SK-N-SH (cell line): Measurements from ENCODE around the gene CUL3.

Experiments
- GABPA ChIP-seq: IDR thresholded peaks from 2 replicates; pipeline ENCODE4 v1.4.0; 2012; ENCODE audit warnings: low read depth, mild to moderate bottlenecking
- POLR2AphosphoS5 ChIP-seq: IDR thresholded peaks from 2 replicates; pipeline ENCODE4 v1.6.1; 2012; ENCODE audit warnings: low read depth, low read length
- TF ChIP-seq, protein P1 (sequence below): fragments of 200-600 bp; sonication (generic); IDR thresholded peaks from 2 replicates; pipeline ENCODE4 v1.6.1; 2017; ENCODE audit warnings: antibody characterized with exemption, mild to moderate bottlenecking, moderate library complexity

DNA sequence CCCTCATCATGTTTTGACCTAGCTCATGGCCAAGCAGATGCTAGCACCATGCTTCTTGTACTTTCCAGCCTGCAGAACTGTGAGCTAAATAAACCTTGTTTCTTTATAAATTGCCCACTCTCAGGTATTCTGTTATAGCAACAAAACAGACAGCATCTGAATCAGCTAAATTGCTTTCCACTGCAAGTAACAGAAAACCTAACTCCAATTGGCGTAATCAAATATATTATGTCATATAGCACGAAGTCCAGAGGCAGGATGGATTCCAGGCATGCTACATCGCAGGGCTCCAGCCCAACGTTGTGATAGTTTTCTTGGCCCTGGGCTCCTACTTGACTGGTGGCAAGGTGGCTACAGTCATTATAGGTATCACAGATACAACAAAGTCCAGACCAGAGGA lies 10.4 kb upstream of the CUL3 start:
- TF ChIP-seq POLR2AphosphoS5, result no peak
- TF ChIP-seq, protein P1, sequence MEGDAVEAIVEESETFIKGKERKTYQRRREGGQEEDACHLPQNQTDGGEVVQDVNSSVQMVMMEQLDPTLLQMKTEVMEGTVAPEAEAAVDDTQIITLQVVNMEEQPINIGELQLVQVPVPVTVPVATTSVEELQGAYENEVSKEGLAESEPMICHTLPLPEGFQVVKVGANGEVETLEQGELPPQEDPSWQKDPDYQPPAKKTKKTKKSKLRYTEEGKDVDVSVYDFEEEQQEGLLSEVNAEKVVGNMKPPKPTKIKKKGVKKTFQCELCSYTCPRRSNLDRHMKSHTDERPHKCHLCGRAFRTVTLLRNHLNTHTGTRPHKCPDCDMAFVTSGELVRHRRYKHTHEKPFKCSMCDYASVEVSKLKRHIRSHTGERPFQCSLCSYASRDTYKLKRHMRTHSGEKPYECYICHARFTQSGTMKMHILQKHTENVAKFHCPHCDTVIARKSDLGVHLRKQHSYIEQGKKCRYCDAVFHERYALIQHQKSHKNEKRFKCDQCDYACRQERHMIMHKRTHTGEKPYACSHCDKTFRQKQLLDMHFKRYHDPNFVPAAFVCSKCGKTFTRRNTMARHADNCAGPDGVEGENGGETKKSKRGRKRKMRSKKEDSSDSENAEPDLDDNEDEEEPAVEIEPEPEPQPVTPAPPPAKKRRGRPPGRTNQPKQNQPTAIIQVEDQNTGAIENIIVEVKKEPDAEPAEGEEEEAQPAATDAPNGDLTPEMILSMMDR, result no peak
- no peak for TF ChIP-seq GABPA
